CD1c-positive myeloid dendritic cell (primary cell): ENCODE data around the gene COL23A1.

Experiments
- DNase-seq: peaks from one replicate; pipeline ENCODE4 v3.0.0-alpha.2; 2016; ENCODE audit errors: extremely low spot score

Gene COL23A1

DNA sequence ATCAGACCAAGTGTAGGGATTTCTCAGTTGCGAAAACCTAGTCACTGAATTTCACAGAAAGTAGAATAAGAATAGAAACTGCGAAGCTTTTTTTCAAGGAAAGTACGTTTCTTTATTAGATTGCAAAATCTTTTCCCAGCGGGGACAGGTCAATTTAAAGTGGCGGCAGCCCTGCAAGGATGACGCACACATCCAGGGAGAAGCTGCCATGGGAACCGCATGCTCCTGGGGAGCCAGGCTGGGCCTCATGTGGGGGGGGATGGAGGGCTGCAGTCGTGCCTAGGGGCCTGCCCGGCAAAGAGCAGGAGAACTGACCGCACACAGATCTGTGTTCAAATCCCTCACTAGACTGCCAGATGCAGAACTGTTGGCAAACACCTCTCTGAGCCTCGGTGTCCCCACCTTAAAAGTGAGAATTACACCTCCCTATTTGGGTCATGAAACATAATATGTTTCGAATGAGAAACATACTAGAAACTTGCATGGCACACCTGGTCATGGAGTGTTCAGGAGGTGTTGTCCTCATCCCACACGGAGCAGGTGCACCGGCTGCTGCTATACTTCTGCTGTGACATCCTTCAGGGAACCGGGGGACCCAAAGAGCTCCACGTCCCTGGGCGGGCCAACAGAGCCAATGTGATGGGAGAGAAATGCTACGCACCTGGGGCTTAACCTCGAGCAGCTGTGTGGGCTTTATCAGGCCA is 229.8 kb downstream of the COL23A1 start:
- DNase-seq = no peak

DNA sequence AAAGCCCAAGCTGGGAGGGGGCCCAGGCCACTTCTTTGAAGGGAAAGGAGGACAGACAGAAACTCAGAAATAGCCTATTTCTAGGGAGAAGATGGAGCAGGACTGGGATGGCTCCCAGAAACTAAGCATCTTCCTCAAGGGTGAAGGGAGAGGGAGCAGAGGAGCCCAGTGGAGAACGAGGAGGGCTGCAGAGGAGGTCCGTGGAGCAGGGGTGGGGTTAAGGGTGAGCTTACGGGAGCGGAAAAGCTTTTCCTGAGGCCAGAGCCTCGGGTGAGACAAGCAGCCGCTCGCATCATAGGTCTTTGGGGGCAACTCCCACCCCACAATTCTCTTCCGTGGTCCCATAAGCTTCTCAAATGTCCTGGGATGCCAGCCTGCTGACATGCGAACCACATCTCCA is 230.5 kb downstream of the COL23A1 start:
- DNase-seq = no peak

DNA sequence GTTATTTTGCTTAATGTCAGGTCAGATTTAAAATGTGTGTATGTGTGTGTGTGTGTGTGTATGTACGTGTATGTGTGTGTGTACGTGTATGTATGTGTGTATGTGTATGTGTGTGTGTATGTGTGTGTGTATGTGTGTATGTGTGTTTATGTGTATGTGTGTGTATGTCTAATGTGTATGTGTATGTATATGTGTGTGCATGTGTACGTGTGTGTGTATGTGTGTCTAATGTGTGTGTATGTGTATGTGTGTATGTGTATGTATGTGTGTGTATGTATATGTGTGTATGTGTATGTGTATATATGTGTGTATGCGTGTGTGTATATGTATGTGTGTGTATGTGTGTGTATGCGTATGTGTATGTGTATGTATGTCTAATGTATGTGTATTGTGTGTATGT is 232.5 kb downstream of the COL23A1 start:
- DNase-seq = no peak

DNA sequence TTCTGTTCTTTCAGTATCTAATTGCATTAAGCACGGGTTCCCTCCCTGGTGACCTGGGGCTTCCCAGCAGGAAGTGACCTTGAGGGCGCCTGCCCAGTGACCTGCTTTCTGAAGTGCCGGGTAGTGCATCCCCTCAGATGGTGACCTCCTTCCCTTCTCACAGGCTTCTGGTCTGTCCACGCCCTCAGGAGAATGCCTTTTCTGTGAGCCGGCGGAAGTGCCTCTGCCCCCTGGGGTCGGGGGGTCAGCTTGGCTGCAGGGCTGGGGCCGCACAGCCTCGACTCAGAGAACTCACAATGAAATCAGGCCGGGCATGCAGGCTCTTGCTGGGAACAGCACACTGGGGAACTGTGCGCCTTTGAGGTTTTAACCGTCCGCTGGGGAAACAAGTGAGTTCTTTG is 233.1 kb downstream of the COL23A1 start:
- DNase-seq = peak; percentile 24

DNA sequence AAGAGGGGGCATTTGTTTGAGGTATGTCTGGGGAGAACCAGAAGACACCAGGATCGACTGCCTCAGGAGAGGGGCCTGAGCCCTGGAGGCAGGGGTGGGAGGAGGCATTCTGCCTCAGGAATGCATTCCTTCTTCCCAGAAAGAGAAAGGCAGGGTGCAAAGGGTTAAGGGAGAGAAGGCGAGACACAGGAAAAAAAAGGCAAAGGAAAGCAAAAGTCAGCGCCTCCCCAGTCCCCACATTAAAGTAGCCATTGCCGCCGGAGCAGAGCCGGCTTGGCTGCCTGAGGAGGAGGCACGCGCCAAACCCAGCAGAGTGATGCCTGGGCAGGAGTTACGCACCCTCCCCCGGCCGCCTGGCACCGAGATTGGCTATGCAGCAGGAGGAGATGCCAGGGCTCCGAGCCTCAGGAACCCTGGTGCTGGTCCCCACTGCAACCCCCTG is 233.7 kb downstream of the COL23A1 start:
- no peak for DNase-seq

DNA sequence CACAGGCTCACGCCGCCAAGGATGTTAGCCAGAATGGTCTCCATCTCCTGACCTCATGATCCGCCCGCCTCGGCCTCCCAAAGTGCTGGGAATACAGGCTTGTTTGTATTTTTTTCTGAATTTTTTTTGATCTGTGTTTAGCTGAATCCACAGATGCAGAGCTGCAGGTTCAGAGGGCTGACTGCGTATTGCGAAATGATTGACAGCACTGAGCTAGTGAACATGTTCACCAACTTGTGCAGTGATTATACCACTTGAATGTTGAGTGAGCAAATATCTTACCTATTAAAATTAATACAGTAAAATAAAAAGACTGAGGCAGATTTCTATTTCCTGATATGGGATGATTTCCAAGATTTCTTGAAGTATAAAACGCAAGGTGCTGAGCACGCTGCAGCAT is 234.5 kb downstream of the COL23A1 start:
- no peak for DNase-seq

DNA sequence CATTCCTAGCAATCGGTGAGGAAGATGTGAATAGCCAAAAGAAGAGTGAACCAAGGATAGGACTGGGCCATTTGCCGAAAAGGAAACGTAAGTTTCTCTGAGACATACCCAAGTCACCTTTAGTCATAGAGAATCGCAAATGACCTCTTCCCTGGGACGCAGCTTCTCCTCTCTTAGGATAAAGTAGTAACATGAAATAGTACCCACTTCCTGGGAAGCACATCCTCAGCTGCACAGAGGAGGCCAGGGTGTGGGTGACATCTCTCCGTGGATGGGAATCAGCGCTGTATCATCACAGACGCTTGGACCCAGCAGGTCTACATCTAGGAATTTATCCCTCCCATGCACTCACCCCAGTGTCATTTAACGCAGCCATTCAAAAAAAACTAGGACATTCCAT is 236.7 kb downstream of the COL23A1 start:
- no peak for DNase-seq

DNA sequence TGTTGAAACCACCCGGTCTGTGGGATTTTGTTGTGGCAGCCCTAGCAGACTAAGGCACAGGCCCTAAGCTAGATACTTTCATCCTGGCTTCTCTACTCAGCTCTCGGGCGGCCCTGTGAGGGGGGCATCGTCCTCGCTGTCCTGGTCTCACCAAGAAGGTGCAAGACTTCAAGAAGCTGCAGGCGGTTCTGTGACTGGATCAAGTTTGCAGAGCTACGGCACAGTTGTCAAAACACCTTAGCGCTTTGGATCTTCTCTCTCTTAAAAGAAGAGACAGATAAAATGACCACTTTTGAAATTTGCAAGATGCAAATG is 238.2 kb downstream of the COL23A1 start:
- DNase-seq = no peak

DNA sequence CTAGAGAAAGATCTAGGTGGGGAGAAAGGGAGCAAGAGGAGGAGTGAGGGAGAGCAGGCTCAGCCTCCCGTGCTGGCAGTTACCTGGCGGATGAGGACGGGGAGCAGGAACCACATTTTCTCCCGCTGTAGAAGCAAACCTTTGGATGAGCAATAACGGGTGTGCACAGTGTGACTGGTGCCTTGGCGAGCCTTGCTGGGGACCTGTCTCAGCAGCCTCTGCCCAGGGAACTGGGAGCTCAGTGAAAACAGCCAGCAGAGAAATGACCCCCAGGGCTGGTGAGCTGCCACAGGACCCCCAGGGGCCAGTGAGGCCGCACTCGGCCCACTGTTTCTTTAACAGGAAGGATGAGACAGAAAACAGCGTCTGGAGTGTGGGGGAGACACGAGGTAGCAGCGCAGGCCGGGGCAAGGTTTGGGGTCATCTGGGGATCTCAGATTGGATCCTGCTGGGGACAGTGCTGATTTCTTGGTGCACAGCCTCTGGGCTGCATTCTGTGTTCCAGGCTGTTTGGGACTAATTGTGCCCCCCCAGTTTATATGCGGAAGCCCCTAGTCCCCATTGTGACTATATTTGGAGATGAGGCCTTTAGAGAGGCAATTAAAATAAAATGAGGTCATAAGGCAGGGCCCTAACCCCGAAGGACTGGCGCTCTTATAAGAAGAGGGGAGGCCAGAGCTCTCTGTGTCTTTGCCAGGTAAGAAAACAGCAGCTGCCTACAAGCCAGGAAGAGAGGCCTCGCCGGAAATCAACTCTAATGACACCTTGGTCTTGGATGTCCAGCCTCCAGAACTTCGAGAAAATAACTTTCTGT is 238.8 kb downstream of the COL23A1 start:
- no peak for DNase-seq

DNA sequence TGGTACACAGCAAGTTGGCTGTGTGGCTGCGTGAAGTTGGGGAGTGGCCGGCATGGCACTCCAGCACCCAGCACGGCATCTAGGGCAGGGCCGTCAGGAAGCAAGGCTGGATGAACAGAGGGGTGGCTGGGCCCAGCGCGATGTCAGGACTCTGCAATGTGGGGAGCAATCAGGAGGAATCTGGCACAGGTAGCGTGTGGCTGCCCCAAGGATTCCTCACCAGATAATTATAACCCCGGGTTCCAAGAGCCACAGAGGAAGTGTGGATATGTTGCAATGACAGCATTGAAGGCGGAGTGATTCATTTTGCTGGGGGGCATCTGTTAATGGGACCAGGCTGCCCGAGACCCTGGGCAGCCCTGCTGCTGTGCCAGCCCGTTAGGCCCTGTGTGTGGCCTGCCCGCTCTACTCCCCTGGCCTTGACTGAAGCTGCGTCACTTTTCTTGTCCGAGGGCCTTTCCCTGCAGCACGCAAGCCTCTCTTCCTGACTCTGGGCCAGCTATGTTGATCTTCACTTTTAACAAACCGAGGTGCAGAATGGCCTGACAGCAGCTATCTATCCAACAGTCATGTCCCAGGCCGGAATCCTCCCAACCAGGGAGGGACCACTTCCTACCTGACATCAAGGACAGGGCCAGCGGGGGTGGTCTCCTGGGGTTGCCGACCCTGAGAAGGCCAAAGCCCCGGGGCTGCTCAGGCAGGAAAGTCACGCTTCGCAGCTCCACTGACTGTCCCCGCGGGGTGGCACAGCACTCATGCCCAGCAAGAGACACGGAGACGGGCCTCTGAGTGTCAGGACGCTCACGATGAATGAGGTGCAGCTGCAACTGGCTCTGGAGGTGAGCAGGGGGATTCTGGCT is 239.6 kb downstream of the COL23A1 start:
- DNase-seq = peak; percentile 61

DNA sequence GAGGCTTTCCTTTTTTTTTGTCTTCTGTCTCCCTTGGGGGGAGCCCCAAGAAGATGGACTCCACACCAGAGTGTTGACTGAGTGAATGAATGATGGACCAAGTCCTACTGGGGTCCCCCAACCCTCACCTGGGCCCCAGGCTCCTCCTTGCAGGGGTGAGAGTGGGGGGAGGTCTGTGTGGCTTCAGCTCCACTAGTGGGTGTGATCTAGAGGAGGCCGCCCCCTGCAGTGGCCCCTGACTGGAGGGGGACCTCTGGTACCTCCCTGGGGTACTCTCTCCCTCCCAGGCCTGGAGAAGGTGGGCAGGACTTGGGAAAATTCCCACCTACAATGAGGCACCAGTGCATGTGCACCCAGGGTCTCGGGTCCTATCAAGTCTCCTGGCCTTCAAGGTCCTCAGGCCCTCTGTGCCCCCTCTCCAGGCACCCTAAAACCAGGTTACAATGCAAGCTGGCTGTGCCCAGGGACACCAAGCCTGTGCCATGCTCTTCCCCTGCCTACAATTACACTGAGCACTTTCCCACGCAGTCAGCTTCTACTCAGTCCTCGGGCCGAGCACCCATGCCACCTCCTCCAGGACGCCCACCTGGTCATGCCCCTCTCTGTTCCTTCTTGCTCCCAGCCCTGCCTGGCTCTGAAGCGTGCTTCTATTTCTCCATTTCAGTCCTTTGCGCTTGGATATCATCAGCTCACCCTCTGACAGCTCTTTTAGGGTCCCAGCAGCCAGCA is 240.4 kb downstream of the COL23A1 start:
- peak; percentile 49 for DNase-seq

DNA sequence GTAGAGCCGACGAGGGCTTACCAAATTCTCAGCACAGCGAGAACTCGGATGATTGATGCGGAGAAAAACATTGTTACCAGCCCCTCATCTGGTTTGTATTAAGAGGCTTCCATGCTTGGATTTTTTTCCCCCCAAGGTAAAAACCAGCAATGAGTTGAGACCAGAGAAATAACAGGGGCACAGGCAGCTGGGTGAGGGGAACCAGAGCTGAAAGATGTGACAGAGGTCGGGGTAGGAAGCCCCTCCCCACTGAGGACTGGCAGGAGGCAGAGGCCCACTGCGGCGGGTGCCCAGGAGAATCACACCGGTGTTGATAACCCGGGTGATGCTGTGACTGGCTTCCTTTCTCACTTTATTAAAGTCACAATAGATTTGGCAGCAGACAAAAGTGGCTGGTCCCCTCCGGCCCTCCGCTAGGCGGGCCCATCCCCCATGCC is 241.1 kb downstream of the COL23A1 start:
- DNase-seq = no peak

DNA sequence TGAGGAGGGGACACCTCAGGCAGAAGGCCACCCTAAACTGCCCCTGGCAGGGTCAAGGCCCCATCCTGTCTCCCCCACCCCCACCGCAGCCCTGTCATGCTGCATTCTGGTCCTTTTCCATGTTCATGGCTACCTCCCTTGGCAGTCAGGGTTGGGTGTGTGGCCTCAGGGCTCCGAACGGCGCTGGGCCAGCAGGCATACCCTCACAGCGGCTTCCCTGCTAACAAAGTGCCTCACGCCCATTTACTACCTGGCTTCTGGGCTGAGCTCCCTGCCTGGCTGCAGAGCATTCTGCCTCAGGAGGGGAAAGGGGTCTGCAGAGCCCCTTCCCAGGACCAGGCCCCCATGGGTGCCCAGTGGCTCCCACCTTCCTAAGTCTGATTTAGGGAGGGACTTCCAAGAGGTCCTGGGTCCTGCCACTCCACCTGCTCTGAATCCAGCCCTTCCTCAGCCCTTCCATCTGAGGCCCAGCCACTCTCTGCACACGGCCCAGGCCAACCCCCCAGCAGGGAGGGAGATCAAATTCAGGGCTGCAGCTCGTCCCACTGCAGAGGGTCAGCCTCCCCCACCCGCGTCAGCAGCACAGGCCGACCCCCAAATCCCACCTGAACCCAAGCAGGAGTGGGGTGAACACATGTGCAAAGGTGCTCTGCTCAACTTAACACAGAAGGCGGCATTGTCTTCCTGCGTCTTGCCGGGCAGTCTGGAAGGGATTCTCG is 241.7 kb downstream of the COL23A1 start:
- DNase-seq = no peak

DNA sequence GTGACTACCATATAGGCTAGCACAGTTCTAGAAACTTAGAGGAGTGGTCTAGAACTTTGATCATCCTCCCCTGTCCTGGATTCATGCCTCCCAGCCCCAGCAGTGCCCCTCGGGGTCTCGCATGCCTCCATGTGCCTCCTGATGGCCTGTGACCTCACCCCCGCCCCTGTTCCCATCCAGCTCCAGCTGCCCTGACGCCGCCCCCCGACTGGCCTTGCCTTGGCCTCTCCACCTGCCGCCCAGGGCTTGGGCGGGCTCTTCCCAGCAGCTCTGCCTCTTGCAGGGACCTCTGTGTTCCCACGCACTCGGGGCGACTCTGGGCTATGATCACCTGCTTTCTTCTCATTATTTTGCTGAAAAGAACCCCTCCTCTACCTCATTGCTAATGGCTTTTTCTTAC is 242.2 kb downstream of the COL23A1 start:
- DNase-seq = no peak

DNA sequence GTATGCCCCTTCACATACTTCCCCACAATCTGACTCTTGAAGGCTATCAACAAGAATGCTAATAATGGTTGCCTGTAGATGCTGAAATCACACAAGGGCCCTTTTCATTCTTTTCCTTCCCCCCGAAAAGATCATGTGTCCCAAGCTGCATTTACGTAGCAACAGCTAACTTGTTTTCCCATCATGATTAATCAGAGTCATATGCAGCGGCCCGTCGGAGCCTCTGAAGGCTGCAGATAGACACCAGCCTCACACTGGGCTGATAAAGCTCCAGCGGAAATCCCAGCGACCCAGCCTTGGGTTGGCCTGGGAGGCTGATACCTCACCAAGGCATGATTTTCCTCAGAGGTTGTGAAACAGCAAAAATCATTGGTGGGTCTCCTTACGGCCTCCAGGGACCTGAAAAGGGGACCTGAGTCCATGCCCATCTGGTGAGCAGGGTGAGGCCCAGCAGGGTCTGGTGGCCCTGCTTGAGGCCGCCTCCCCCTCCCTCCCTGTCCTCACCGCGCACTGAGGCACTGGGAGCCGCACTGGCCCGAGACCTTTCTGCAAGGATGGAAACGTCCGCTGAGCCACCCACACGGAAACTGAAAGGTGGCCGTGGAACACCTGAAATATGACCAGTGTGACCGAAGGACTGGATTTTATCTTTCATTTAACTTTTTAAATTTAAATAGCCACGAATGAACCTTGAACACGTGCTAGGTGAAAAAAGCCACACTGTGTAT is 243.4 kb downstream of the COL23A1 start:
- DNase-seq = no peak

DNA sequence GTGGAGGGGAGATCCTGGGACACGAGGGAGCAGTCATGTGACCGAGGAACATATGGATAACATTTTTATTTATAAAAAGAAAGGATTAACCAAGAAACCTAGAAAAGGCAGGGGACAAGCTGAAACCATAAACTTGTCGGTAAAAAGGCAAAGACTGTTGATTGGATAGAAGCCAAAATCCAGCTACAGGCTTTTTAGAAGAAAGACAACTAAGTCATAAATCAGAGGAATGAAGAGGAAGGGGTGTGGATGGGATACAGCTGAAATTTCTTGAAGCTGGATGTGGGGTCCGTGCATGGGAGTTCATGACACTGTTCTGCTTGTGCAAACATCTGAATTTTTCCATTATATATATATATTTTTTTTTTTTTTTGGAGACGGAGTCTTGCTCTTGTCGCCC is 246.9 kb downstream of the COL23A1 start:
- DNase-seq = no peak

DNA sequence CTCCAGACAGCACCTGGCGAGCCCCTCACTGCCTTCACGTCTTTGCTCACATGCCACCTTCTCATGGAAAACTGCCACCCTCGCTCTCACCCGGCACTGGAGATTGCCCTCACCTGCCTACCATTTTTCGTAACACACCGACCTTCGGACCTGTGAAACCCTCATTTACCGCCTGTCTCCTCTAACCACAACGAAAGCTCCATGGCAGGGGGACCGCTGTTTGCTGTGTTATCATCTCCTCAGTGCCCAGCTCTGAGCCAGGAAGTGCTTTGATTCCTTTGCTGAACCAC is 248.4 kb downstream of the COL23A1 start:
- DNase-seq = no peak

DNA sequence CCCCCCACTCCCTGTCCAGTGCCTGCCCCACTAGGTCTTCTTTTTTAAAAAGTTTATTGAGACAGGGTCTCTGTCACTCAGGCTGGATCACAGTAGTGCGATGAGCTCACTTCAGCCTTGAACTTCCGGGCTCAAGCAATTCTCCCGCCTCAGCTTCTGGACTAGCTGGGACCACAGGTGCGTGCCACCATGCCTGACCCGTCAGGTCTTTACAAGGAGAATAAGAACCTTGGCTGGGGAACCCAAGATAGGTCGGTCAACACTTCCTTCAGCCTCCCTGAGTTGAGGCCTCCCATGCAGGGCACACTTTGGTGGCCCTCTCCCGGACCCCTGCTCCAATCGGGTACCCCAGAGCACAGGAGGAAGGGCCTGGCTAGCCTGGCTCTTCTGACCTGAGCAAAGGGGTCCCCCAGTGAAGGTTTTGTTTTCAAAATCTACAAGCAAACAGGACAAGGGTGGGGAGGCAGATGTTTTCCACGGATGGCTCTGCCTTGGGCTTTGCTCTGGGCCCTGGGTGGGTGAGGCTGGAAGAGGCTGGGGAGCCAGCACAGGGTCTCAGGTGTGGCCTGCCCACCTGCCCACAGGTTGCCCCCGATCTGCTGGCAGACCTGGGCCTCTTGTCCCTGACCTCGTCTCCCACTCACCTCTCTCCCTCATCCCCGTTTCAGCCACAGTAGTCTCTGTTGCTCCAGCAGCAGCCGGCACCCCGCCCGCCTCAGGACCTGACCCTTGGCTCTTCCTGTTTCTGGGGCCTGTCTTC is 248.9 kb downstream of the COL23A1 start:
- no peak for DNase-seq

DNA sequence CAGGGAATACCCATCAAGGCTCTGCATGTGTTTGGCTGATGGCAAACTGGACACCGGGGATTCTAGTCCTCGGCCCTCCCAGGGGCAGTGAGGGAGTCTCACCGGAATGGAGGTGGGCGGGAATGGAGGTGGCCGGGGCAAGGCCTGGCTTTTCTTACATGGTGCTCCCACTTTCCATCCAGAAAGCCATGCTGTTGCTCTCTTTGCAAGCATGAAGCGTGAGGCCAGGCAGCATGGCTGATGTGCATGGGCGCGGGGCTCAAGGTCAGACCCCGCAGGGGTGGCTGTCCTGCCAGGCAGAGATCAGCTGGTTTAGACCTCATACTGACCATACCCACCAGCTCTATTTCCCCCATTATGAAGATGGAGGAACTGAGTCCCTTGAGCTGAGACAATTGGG is 249.6 kb downstream of the COL23A1 start:
- DNase-seq = no peak

DNA sequence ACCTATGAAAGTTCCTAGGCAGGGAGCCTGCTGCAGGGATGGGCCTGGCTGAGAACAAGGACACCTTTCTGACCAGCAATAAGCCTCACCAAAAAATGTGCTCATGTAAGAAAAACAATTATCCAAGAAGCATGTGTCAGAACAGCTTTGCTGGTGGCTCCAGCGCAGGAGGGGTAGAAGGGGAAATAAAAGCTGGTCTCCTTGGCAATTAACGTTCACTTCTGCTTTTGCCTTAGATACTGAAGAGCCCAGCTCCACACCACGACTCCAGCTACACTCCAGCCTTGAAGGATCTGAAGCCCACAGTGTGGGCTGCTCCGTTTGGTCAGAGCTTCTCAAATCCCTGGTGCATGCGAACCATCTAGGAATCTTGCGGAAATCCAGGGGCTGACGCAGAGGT is 250.0 kb downstream of the COL23A1 start:
- DNase-seq = peak; percentile 69
